B cell (primary cell): Measurements from ENCODE around the gene TGFBR2. TPM values are rescaled to one million over a fixed set of nuclear protein-coding genes. Genes with fewer than 3 reads are reported as not detected.

ENCODE experiments used
- ATAC-seq: fragments of 200-7000 bp; cut with Tn5 transposase; one replicate; pipeline ENCODE4 v1.10.0; 2021; ENCODE audit warnings: low read depth, mild to moderate bottlenecking, moderate number of reproducible peaks, moderate library complexity
- CTCF ChIA-PET: fragments of 350-600 bp; sonication (Branson Sonifier 250); formaldehyde crosslinking; loops from one replicate; lab custom pipeline; 2021; ENCODE audit warnings: antibody characterized with exemption, inconsistent platforms; lab: Charles Lee
- POLR2A ChIA-PET: fragments of 350-600 bp; sonication (Branson Sonifier 250); formaldehyde crosslinking; loops from one replicate; lab custom pipeline; 2021; ENCODE audit warnings: antibody characterized with exemption; lab: Charles Lee
- DNase-seq: peaks from one replicate; pipeline ENCODE4 v3.0.0; 2013
- H2AFZ ChIP-seq: 2 replicates; pipeline ENCODE4 v1.6.1; 2012; ENCODE audit warnings: mild to moderate bottlenecking, low read depth, low read length; ENCODE audit not compliant: insufficient read depth, poor library complexity, severe bottlenecking
- H3K27ac ChIP-seq, 2 donors: 1 replicate in 1 of 2; 2 replicates in 1 of 2; pipeline ENCODE4 v1.5.1; 2012 to 2013; ENCODE audit warnings: low read length in 2 of 2, mild to moderate bottlenecking in 2 of 2, moderate library complexity in 1 of 2
- H3K27me3 ChIP-seq, 4 experiments: fragments of 200-600 bp in 1 of 4; sonication (generic) in 1 of 4; replicated peaks in 1 of 4; 1 replicate in 2 of 4; 2 replicates in 2 of 4; pipeline versions ENCODE4 v1.6.1 to v1.7.0; 2013 to 2016; ENCODE audit warnings: low read length in 3 of 4, mild to moderate bottlenecking in 2 of 4, mixed read lengths in 1 of 4, moderate library complexity in 1 of 4; ENCODE audit not compliant: insufficient read depth in 4 of 4, control insufficient read depth in 3 of 4; ENCODE audit errors: control extremely low read depth in 1 of 4
- H3K36me3 ChIP-seq, 2 experiments: replicated peaks in 1 of 2; 1 replicate in 1 of 2; 2 replicates in 1 of 2; pipeline versions ENCODE4 v1.6.1 to v1.7.1; 2013; ENCODE audit warnings: low read length in 1 of 2; ENCODE audit not compliant: insufficient read depth in 2 of 2, control insufficient read depth in 1 of 2; ENCODE audit errors: control extremely low read depth in 1 of 2, extremely low read depth in 1 of 2
- H3K4me1 ChIP-seq, 2 donors: fragments of 200-600 bp in 1 of 2; sonication (generic) in 1 of 2; 1 replicate in 1 of 2; 2 replicates in 1 of 2; pipeline versions ENCODE4 v1.5.1 to v1.6.1; 2013 to 2017; ENCODE audit warnings: low read length in 2 of 2; ENCODE audit not compliant: control insufficient read depth in 2 of 2, insufficient read depth in 2 of 2
- H3K4me2 ChIP-seq: replicated peaks from 2 replicates; pipeline ENCODE3; 2012; ENCODE audit warnings: mild to moderate bottlenecking, low read depth, low read length; ENCODE audit not compliant: poor library complexity, severe bottlenecking
- H3K4me3 ChIP-seq, 5 experiments: fragments of 200-600 bp in 1 of 5; sonication (generic) in 1 of 5; 1 replicate in 3 of 5; 2 replicates in 2 of 5; pipeline versions ENCODE4 v1.5.1 to v1.7.0; 2011 to 2016; ENCODE audit warnings: low read length in 4 of 5, mild to moderate bottlenecking in 4 of 5, low read depth in 2 of 5, control low read depth in 1 of 5, moderate library complexity in 1 of 5; ENCODE audit not compliant: insufficient read depth in 1 of 5; ENCODE audit errors: control extremely low read depth in 1 of 5, extremely low read depth in 1 of 5
- H3K79me2 ChIP-seq: fragments of 200-600 bp; sonication (generic); one replicate; pipeline ENCODE4 v1.6.0; 2016; ENCODE audit warnings: low read length; ENCODE audit not compliant: control insufficient read depth, insufficient read depth
- H3K9ac ChIP-seq: fragments of 200-600 bp; sonication (generic); 2 replicates; pipeline ENCODE4 v1.6.1; 2017; ENCODE audit warnings: mild to moderate bottlenecking, low read length, moderate library complexity
- H3K9me3 ChIP-seq, 3 donors: one replicate each; pipeline versions ENCODE4 v1.6.1 to v1.7.1; 2013; ENCODE audit warnings: low read length in 2 of 3; ENCODE audit not compliant: control insufficient read depth in 2 of 3, insufficient read depth in 1 of 3; ENCODE audit errors: control extremely low read depth in 1 of 3
- H4K20me1 ChIP-seq: 2 replicates; pipeline ENCODE4 v1.6.0; 2012; ENCODE audit warnings: mild to moderate bottlenecking, low read length; ENCODE audit not compliant: insufficient read depth, control insufficient read depth, poor library complexity, severe bottlenecking
- H3K27ac Mint-ChIP-seq: one replicate; pipeline ENCODE4 v1.8.0; 2021; ENCODE audit warnings: mixed read lengths
- H3K27me3 Mint-ChIP-seq: one replicate; pipeline ENCODE4 v1.8.0; 2021; ENCODE audit warnings: mixed read lengths
- H3K4me1 Mint-ChIP-seq: one replicate; pipeline ENCODE4 v1.8.0; 2021; ENCODE audit warnings: mixed read lengths
- H3K4me3 Mint-ChIP-seq: one replicate; pipeline ENCODE4 v1.8.0; 2021; ENCODE audit warnings: mixed read lengths
- H3K9me3 Mint-ChIP-seq: one replicate; pipeline ENCODE4 v1.8.0; 2022; ENCODE audit warnings: mixed read lengths; ENCODE audit not compliant: insufficient read depth
- EZH2 ChIP-seq: IDR thresholded peaks from 2 replicates; pipeline ENCODE4 v1.6.1; 2012; ENCODE audit warnings: borderline replicate concordance, low read depth, mild to moderate bottlenecking, moderate library complexity, low read length; ENCODE audit not compliant: insufficient read depth, poor library complexity, severe bottlenecking
- WGBS: methylation state at CpG from one replicate; pipeline ENCODE4 v1.1.5; 2013; ENCODE audit warnings: missing lambda C conversion rate; ENCODE audit not compliant: insufficient coverage; 5-methylcytosine and 5-hydroxymethylcytosine counted together
- intact Hi-C: fragments of 100-400 bp; cut with micrococcal nuclease; formaldehyde crosslinking; loops from one replicate; pipeline ENCODE4 v1.10.0; 2022
- polyA plus RNA-seq: library from polyadenylated mRNA; depleted of rRNA; stranded (reverse); fragments of >200 nt; gene quantifications from 2 replicates; pipeline ENCODE4 v1.2.3, GENCODE V29; 2012
- total RNA-seq, 2 donors: library from RNA; stranded (reverse); fragments of 120-200 nt in 1 of 2; gene quantifications; 1 replicate in 1 of 2; 2 replicates in 1 of 2; pipeline versions ENCODE4 v1.2.3 to v1.2.4, GENCODE V29; 2013 to 2022
- TF ChIP-seq, protein P1 (sequence below): fragments of 200-600 bp; IDR thresholded peaks from one replicate; pipeline ENCODE4 v1.8.0; 2022; ENCODE audit warnings: antibody characterized with exemption, mild to moderate bottlenecking

TGFBR2 gene
- total and polyA plus RNA-seq, 2 donors (not counting 1 experiment from before 2014, with no cell fraction given), result 68.7 to 189 TPM

DNA sequence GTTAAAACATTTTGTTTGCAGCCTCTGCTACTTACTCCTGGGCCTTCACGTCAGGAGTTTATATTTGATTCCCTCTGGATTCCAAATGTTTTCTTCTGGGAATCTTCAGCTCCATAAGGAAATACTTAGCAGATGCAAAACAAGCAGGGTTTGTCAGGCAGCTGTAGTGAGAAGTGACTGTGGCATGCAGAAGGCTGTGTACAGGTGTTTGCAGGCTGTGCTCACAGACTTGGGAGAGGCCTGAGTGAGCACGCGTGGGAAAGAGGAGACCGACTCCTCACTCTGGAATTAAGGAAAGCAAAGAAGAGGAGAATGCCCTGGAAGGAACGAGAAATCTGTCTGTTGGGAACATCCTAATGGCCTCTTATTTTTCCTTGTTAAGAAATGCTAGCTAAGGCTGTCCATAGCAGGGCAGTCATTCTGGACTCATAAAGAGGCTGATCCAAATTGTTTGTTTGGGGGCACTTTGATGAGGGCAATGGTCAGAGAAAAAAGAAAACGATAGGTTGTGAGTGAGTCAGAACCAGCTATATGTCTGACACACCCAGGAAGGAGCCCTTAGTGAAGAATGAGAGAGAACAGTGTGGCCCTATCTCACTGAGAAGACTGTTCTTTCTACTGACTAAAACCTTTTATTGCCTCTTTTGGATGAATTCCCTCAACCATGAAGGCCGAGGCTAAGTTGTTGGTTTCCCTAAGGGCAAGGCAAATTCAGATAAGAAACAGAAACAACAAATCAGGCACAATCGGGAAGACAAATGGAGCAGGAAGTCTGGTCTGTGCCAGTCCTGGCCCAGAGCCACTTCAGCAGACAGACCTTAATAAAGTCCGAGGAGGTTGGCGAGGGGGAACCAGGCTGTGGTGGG, 82.6 kb downstream of the TGFBR2 start:
- peak overlapping the region; percentile 87 for H3K27ac Mint-ChIP-seq
- ATAC-seq, result peak; percentile 7
- no peak overlapping the region for H3K4me3 ChIP-seq

More for the DNA sequence above, 82.6 kb downstream of the TGFBR2 start:
- Mint-ChIP-seq H3K4me3 (no peak overlapping the region), H3K4me1 (peaks cover 67% of the 10 kb centered on the region), H3K27me3 (no peaks in the 10 kb centered on the region), H3K9me3 (no peaks in the 10 kb centered on the region)
- no peak overlapping the region for H2AFZ ChIP-seq
- H3K9me3 ChIP-seq, result no peaks in the 10 kb centered on the region
- H3K36me3 ChIP-seq, result peaks cover 21 to 89% of the 10 kb centered on the region in 2 experiments
- ChIA-PET CTCF (interaction anchor here (0.8 to 1.3 kb wide), 5 partner anchors 370 to 646 kb away, joined by 3 to 5 read pairs (median 3); no protein-coding TSS in a partner anchor), POLR2A (no interaction called here)
- no peak for TF ChIP-seq EZH2
- TF ChIP-seq, protein P1, sequence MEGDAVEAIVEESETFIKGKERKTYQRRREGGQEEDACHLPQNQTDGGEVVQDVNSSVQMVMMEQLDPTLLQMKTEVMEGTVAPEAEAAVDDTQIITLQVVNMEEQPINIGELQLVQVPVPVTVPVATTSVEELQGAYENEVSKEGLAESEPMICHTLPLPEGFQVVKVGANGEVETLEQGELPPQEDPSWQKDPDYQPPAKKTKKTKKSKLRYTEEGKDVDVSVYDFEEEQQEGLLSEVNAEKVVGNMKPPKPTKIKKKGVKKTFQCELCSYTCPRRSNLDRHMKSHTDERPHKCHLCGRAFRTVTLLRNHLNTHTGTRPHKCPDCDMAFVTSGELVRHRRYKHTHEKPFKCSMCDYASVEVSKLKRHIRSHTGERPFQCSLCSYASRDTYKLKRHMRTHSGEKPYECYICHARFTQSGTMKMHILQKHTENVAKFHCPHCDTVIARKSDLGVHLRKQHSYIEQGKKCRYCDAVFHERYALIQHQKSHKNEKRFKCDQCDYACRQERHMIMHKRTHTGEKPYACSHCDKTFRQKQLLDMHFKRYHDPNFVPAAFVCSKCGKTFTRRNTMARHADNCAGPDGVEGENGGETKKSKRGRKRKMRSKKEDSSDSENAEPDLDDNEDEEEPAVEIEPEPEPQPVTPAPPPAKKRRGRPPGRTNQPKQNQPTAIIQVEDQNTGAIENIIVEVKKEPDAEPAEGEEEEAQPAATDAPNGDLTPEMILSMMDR, result no peak
- intact Hi-C loops, result no loop called here
- peak overlapping the region; percentile 20 for H3K4me2 ChIP-seq
- H3K9ac ChIP-seq, result no peak overlapping the region
- DNase-seq, result no peak
- peaks cover 30% of the 10 kb centered on the region for H3K79me2 ChIP-seq
- H3K27ac ChIP-seq, result peak overlapping the region; percentile 26 to 82
- H3K27me3 ChIP-seq, result no peaks in the 10 kb centered on the region
- WGBS, result 62% methylated on average over 9 of the region's 10 CpGs
- peaks cover 23 to 28% of the 10 kb centered on the region in 2 donors for H3K4me1 ChIP-seq
- peaks cover 13% of the 10 kb centered on the region for H4K20me1 ChIP-seq
